NCI-H1417 treated with DMSO at 0.1 percent for 48 hours (cell line): ENCODE results near the gene PDE4DIP.
"Not testable (repeated sequence)": the region's sequence is repeated elsewhere in the genome, so short reads cannot be mapped to it uniquely, and the experiment has no call there.

Experiments
- DNase-seq: peaks from one replicate; lab custom pipeline; 2025; lab: John Stamatoyannopoulos, UW

The PDE4DIP gene

DNA sequence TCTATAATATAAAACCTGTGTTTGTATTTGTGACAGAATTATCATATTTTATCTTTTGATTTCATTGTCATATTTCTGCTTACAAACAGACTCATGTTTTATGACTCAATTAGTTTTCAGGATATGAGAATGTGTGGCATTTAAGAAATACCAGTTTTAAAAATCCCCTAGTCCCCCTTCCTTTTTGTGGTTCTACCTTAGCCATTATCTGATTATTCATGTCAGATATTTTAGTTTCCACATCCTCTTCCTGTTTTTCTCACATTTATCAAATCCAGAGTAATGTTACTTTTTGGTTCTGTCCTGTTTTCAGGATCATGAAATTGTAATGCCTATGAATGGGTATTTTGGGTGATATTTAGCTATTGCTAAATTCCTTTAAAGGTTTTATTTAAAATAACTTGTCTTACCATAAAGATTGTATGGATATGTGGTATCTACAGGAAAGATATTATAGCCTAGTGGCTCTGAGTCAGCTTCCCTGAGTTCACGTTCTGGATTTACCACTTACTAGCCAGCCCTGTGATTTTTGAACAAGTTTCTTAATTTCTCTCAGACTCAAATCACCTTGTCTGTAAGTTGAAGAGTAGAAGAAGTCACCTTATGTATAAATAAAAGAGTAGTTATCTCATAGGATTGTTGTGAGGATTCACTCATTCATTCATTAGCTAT, 131.8 kb downstream of the PDE4DIP start:
- not testable (repeated sequence) for DNase-seq

DNA sequence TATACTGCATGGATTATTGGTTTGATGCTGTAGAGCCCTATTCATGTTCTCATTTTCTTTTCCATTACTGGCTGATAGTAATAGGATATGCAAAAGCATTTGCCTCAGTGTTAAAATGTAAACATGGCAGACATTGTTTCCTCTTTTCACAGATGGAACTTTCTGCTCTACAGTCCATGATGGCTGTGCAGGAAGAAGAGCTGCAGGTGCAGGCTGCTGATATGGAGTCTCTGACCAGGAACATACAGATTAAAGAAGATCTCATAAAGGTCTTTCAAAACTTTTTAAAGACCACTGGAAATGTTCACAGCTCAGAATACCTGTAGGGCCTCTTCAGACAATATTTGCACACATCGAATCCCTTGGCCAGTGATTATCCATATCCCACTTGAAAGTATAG, 133.6 kb downstream of the PDE4DIP start:
- DNase-seq: not testable (repeated sequence)

GRCh38 chr1:148989378-148989777, 145.2 kb downstream of the PDE4DIP start:
- DNase-seq: not testable (repeated sequence)

DNA sequence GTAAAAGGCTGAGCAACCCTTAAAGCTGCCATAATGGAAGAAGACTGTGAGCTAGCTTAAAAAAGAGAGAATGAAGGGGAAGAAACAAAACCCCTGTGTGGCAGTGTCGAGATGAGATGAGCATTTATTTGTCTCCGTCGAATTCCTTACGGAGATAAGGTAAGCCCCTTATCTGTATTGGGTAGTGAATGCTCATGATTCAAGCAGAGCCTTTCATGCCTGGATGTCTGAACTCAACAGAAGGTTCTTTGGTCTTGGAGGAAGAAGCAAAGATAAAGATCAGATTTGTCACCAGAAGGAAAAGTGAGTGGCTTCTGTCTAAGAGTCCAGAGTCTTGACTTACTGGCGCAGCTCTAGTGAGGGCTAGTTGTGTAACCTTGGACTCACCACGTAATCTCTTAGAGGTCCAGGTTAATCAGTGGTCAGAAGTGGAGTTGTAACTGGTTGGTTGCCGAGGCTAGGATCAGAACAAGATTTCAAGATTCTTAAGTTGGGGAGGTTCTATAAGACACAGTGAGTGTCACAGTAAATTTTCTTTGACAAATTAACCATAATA, 146.1 kb downstream of the PDE4DIP start:
- DNase-seq: not testable (repeated sequence)

GRCh38 chr1:148991818-148992217, 147.6 kb downstream of the PDE4DIP start:
- not testable (repeated sequence) for DNase-seq

- not testable (repeated sequence) for DNase-seq
These were observed 148.1 kb downstream of the PDE4DIP start for GRCh38 chr1:148992364-148992763.

DNA sequence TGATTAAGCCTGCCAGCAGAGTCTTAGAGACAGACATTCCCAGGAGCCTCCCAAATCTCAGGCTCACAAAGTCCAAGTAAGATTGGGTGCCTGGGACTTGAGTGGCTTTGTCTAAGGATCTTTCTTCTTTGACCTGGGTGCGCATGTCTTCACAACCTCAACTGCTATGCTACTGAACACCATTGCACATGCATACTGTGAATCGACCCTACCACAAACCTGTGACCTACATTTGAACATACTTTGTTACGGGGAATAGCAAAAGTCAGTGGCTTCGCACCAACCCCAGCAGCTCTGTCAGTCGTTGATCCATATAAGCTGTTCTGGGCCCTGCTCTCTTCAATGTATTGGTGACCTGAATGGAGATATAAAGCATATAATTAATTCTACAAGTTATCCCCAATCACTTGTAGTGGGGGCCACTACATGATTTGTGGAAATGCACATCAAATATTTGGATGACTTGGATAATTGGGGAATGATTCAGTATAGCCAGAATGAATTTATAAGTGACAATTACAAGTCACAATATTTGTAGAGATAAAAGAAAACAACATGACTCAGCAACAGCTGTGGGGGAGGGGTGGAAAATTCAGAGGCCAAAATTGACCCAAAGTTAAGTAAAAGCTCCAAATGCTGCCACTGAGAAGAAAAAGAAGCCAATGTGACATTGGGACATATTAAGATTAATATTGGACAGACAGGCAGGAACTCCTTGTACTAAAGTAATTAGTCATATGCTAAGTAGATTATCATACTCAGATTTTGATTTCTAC, 152.4 kb downstream of the PDE4DIP start:
- DNase-seq: not testable (repeated sequence)

- not testable (repeated sequence) for DNase-seq
These were observed 153.2 kb downstream of the PDE4DIP start for GRCh38 chr1:148997405-148997804.

- DNase-seq: not testable (repeated sequence)
These were observed 158.4 kb downstream of the PDE4DIP start for GRCh38 chr1:149002664-149003063.

GRCh38 chr1:149008326-149008725, 164.1 kb downstream of the PDE4DIP start:
- DNase-seq: not testable (repeated sequence)

DNA sequence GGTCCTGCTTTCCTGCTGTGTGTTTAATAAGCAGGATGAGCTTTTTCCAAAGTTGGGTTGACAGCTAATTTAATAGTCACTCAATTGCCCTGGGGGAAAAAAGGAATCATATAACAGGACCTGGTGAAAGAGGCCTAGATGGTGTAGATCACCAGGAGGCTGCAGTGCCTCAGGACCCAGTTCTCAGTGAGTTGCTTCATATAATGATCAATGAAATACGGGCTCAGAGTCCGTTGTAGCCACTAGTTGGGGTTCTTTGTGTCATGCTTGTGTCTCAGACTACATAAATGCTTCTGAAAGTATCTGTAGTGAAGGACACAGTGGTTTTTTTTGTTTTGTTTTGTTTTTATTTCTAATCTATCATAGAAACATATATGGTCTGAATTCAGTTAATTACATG, 164.5 kb downstream of the PDE4DIP start:
- not testable (repeated sequence) for DNase-seq

DNA sequence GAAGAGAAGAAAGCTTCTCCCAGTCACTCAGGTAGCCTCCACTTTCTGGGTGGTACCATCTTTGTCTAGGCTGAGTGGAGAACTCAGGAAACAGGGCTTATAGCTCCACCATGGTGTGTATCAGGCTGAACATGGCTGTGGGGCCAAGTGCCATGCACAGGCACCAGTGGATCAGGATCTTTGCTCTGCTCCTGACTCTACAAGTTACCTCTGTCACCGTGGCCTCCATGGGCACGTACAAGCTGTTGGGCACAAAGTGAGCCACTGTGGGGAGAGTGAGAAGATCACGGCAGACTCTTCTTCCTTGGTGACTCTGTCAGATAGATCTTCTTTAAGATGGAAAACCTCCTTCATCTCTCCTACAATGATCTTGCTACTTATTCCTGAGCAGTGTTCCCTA, 165.5 kb downstream of the PDE4DIP start:
- DNase-seq: not testable (repeated sequence)

- DNase-seq: not testable (repeated sequence)
These were observed 168.4 kb downstream of the PDE4DIP start for GRCh38 chr1:149012599-149012998.

GRCh38 chr1:149013513-149013912, 169.3 kb downstream of the PDE4DIP start:
- DNase-seq: not testable (repeated sequence)

DNA sequence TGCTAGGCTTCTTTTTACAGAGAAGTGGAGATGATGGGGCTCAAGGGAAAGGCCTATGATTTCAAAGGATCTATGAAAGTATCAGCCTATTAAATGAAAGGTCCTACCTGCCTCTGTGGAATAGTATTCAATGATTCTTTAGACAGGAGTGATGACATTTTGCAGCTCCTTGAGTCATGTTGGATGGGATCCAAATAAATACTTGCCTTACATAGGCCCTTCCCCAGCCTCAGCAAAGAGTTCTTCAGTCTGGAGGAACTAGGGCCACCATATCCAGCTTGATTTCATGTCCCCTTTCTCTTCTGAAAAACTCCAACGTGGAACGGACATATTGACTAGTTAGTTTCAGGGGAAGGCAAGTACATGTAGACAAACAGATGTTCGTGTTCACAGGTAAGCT, 171.3 kb downstream of the PDE4DIP start:
- not testable (repeated sequence) for DNase-seq

- DNase-seq: not testable (repeated sequence)
These were observed 172.4 kb downstream of the PDE4DIP start for GRCh38 chr1:149016626-149017025.

- not testable (repeated sequence) for DNase-seq
These were observed 174.3 kb downstream of the PDE4DIP start for GRCh38 chr1:149018577-149018976.

DNA sequence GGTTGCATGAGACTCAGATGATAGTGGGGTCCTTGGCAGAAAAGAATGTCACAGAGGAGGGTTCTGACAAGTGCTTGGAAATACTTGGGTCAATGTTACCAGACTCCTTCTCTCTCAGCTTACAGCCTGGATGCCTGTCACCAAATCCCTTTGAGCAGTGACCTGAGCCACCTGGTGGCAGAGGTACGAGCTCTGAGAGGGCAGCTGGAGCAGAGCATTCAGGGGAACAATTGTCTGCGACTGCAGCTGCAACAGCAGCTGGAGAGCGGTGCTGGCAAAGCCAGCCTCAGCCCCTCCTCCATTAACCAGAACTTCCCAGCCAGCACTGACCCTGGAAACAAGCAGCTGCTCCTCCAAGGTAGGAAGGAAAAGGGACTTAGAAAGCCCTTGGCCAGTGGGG, 180.1 kb downstream of the PDE4DIP start:
- not testable (repeated sequence) for DNase-seq

GRCh38 chr1:149033916-149034315, 189.7 kb downstream of the PDE4DIP start:
- DNase-seq: not testable (repeated sequence)

DNA sequence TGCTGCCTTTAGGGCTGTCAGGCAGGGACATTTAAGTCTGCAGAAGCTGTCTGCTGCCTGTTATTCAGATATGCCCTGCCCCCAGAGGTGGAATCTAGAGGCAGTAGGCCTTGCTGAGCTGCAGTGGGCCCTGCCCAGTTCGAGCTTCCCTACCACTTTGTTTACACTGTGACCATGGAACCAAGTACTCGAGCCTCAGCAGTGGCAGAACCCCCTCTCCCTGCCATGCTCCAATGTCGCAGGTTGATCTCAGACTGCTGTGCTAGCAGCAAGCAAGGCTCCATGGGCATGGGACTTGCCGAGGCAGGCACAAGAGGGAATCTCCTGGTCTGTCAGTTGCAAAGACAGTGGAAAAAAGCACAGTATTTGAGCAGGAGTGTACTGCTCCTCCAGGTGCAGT, 198.8 kb downstream of the PDE4DIP start:
- not testable (repeated sequence) for DNase-seq

GRCh38 chr1:149064611-149065010, 220.4 kb downstream of the PDE4DIP start:
- DNase-seq: not testable (repeated sequence)

GRCh38 chr1:149075505-149076127, 231.4 kb downstream of the PDE4DIP start:
- not testable (repeated sequence) for DNase-seq
